Jurkat, Clone E6-1 (cell line): ENCODE measurements around the gene TRHDE. TPM values are rescaled to one million over a fixed set of nuclear protein-coding genes. Genes with fewer than 3 reads are reported as not detected.

Source experiments
- DNase-seq: peaks from one replicate; pipeline ENCODE4 v3.0.0-alpha.2; 2011; ENCODE audit warnings: low read depth, low spot score
- H3K4me3 ChIP-seq: 2 replicates; pipeline ENCODE4 v1.5.1; 2011; ENCODE audit warnings: mild to moderate bottlenecking, low read length, control low read depth, moderate library complexity
- polyA plus RNA-seq: library from polyadenylated mRNA; unstranded; fragments of >200 nt; gene quantifications from one replicate; pipeline ENCODE4 v1.2.1, GENCODE V29; 2012; ENCODE audit warnings: missing spikeins; ENCODE audit not compliant: insufficient read length, insufficient read depth

Gene TRHDE
- polyA plus RNA-seq = not detected

- no peak for DNase-seq
Measured at GRCh38 chr12:72272091-72272661, at the start of gene TRHDE. TRHDE (plus strand) TSS chr12:72272370; CDS start chr12:72272644, 274 bp downstream.

GRCh38 chr12:72226510-72226909 is 45.7 kb upstream of the TRHDE start:
- no peak for DNase-seq
- H3K4me3 ChIP-seq = no peak overlapping the region

More at GRCh38 chr12:72272091-72272661, at the start of gene TRHDE:
- H3K4me3 ChIP-seq = peak within 1 kb of the TSS; percentile 20

GRCh38 chr12:72228424-72228823 is 43.7 kb upstream of the TRHDE start:
- no peak for DNase-seq
- no peak overlapping the region for H3K4me3 ChIP-seq

- no peak for DNase-seq
- no peak overlapping the region for H3K4me3 ChIP-seq
Measured at GRCh38 chr12:72230589-72230988, 41.6 kb upstream of the TRHDE start.

DNA sequence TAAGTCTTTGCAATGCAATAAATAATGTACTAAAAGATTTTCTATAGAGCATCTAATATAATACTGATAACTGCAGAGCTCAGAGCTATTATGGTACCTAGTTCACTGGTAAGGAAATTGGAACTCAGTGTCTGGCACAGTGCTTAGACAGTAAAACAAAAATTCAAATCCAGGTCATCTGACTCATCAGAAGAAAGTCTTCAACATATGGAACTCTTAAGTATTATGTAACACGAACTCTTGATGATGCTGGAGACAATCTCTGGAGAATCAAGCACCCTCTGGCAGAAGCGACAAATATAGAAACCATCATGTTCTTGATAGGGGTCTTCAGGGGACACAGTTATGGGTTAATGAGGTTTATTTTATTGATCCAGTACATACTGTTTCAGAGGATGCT is 37.3 kb upstream of the TRHDE start:
- no peak for DNase-seq

DNA sequence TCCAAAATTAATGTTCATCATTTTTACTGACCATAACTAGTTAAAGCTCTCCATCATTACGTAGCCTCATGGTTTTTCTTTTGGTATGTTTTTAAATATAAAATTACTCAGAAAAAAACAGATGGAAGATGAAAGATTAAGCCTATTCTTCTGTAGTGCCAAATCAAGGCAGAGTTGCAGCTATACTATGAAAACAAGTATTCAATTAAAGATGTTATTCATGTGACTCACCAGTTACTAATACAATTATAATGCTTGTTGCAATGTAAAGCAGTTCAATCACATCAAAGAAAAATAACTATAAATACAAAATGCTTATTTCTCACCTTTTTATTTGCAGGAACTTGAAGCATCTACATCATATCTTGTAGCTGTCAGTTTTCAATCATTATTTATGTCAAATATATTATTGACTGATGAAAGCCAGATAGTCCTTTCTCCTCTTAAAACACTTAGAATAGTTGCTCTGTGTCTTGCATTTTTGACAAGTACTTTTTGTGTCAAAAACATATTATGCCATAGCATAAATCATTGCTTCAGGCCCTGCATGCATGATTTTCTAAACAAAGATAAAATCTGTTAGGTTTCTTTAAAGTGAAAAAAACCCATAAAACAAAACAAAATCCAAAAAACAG is 36.0 kb upstream of the TRHDE start:
- H3K4me3 ChIP-seq = no peak overlapping the region
- DNase-seq = no peak

More for the DNA sequence above, 37.3 kb upstream of the TRHDE start:
- H3K4me3 ChIP-seq = no peak overlapping the region

DNA sequence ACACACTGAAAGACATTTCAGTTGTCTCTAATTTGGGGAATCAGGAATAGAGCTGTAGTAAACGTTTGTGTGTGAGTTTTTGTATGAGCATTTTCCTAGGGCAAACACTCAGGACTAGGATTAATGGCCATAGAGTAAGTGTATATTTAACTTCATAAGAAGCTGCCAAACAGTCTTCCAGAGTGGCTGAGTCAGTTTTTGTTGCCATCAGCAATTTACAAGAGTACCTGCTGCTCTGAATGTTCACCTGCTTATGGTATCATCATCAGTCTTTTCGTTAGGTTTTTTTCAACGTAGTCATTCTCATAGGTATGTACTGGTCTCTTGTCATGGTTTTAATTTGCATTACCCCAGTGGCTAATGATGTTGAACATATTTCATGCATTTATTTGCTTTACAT is 30.6 kb upstream of the TRHDE start:
- no peak overlapping the region for H3K4me3 ChIP-seq
- no peak for DNase-seq

GRCh38 chr12:72242946-72243345 is 29.2 kb upstream of the TRHDE start:
- no peak overlapping the region for H3K4me3 ChIP-seq
- DNase-seq = peak; percentile 82

DNA sequence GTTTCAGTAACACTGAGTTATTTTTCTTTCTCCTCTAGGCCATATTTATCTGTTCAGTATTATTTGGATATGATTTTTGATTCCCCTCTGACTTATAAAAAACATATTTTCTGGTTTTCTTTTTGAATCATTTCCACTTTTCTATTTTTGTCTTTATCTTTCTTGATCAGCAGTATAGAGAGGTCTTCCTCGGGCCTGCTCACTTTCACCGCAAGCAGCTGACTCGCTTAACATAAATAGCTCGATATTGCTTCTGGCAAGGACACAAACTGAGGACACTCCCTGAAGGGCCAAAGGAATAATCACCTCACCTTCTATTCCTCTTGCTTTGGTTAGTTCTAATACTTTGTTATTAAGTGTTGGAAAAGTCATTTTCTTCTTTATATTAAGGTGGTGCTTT is 25.8 kb upstream of the TRHDE start:
- no peak for DNase-seq
- no peak overlapping the region for H3K4me3 ChIP-seq

GRCh38 chr12:72250346-72250745 is 21.8 kb upstream of the TRHDE start:
- DNase-seq = no peak
- no peak overlapping the region for H3K4me3 ChIP-seq

DNA sequence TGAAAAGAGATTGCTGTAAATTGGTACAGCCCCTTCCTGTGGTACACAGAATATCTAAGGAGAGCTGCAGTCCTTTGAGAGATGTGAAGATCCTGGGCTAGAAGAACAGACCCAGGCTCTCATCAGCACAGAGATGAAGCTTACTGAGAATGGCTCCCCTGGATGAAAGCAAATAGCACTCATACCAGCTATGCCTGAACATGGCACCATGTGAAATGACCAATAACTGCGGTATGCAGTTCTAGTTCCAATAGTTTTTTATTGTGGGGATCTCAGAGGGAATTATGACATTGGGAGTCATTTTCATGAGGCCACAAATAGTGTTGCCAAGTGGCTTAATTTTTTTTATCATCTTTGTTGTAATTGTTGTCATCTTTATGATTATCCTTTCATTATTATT is 15.4 kb upstream of the TRHDE start:
- DNase-seq = no peak

DNA sequence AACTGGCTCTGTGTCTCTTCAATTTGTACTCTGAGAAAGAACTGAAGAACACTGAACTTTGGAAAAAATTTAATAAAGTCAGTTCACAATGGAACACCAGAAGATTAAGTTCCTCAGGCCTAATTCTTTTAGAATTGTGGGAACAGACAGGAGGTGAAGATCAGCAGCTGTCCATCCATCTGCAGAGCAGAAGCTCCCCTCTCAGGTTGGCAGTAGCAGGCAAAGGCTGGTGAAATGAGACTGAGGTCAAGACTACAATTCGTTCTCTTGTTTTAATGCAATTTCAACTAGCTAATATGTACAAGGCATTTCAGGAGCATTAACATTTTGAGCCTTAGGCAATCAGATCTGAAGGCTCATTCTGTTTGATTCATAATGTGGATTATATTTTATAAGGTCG is 10.3 kb upstream of the TRHDE start:
- no peak for DNase-seq
- H3K4me3 ChIP-seq = no peak overlapping the region

More for the DNA sequence above, 15.4 kb upstream of the TRHDE start:
- H3K4me3 ChIP-seq = no peak overlapping the region

DNA sequence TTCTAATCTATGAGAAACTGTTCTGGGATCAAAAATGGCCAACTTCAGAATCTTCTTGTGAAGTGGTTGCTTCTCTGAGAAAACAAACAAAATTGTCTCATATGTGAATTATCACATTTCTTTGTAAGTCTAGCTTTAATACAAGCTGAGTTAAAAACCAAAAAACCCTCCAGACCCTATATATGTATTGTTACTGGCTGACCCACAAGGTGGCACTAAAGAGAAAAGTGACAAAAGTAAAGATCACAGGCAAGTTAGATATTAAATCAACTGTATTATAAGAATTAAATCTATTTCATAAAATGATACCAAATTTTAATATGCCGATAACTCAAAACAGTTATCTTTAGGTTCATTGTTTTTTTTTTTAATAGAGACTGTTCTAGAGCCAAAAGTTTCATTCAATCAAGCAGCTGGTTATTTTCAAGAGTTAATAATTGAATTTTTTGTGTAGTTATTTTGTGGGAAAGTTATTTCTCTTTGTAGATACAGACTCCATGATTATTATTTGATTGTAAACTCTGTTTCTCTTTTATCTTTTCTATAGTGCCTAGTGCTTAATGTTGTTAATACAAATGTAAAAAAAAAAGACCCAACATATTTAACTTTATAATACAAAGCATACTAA is 7.5 kb upstream of the TRHDE start:
- no peak overlapping the region for H3K4me3 ChIP-seq
- DNase-seq = peak; percentile 23

DNA sequence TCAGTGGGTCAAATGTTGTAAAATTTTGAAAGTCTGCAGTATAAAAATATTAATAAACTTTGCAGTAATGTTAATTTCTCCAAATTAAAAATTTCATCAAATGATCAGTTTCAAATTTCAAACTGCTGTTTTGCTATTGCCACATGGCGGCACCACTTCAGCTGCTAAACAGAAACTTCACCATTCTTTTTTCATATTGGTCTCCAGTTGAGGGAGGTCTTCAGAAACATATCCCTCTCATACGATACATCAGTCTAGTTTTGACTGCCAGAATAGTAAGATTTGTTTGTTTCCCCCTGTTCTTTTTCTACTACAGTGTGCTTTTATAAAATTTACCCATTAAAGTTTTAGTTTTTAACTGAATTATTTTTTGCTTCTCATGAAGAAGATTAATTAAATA is 4.2 kb upstream of the TRHDE start:
- H3K4me3 ChIP-seq = no peak overlapping the region
- DNase-seq = peak; percentile 2

- DNase-seq = no peak
- no peak overlapping the region for H3K4me3 ChIP-seq
Measured at GRCh38 chr12:72268386-72268785, 3.8 kb upstream of the TRHDE start.

- DNase-seq = no peak
- H3K4me3 ChIP-seq = no peak overlapping the region
Measured at GRCh38 chr12:72269491-72269890, 2.7 kb upstream of the TRHDE start.

DNA sequence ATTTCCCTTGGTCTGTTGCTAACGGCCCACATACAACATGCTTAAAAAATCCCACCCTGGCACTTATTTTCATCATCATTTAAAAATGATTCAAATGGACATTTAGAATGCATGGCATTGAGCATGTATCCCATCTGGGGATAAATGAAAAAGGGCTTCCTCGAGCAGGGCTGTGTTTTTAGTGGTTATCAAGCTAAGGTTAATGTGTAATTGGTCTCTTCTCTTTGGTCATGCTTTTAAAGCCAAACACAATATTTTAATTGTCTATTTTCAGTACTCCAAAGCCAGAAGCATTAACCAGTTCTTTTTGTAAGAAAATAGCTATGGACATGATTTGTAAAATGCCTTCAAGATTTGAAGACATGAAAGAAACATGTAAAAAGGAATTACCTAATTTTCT is 1.9 kb upstream of the TRHDE start:
- no peak for DNase-seq
- H3K4me3 ChIP-seq = no peak overlapping the region

GRCh38 chr12:72270961-72271360 is 1.2 kb upstream of the TRHDE start:
- no peak overlapping the region for H3K4me3 ChIP-seq
- no peak for DNase-seq

GRCh38 chr12:72271451-72272090 is 599 bp upstream of the TRHDE start:
- peak overlapping the region; percentile 20 for H3K4me3 ChIP-seq
- no peak for DNase-seq
